AG04450 (cell line): Measurements from ENCODE around the gene MAN1C1. TPM values are rescaled to one million over a fixed set of nuclear protein-coding genes. Genes with fewer than 3 reads are reported as not detected.

Experiments
- CTCF ChIA-PET: fragments of 300-600, 350-600 bp; formaldehyde crosslinking; extraction: SDS; loops from one replicate; lab custom pipeline; 2022; ENCODE audit warnings: antibody characterized with exemption, inconsistent platforms; lab: Charles Lee
- POLR2A ChIA-PET: fragments of 350-600 bp; formaldehyde crosslinking; extraction: SDS; loops from one replicate; lab custom pipeline; 2021; ENCODE audit warnings: antibody characterized with exemption, inconsistent platforms; lab: Yijun Ruan, JAX
- DNase-seq: peaks from one replicate; pipeline ENCODE4 v3.0.0-alpha.2; 2011; ENCODE audit warnings: low read depth, low spot score
- H3K27ac ChIP-seq: one replicate; pipeline ENCODE4 v1.5.1; 2012; ENCODE audit warnings: low read depth, low read length, control low read depth
- H3K27me3 ChIP-seq: one replicate; pipeline ENCODE4 v1.6.0; 2012; ENCODE audit warnings: low read length; ENCODE audit not compliant: control insufficient read depth, insufficient read depth
- H3K4me3 ChIP-seq: 2 replicates; pipeline ENCODE4 v1.5.1; 2011; ENCODE audit warnings: mild to moderate bottlenecking, low read depth, low read length, control low read depth
- H3K9me3 ChIP-seq: 2 replicates; pipeline ENCODE4 v1.5.1; 2012; ENCODE audit warnings: low read length; ENCODE audit not compliant: control insufficient read depth, insufficient read depth
- polyA plus RNA-seq: library from polyadenylated mRNA; depleted of rRNA; stranded (reverse); fragments of >200 nt; gene quantifications from 2 replicates; pipeline ENCODE4 v1.2.3, GENCODE V29; 2011
- TF ChIP-seq, protein P1 (sequence below): IDR thresholded peaks from 2 replicates; pipeline ENCODE4 v1.5.1; 2011; ENCODE audit warnings: low read depth, low read length, control low read depth, inconsistent platforms

Gene MAN1C1
- polyA plus RNA-seq, 1 experiment: 16.9 TPM

DNA sequence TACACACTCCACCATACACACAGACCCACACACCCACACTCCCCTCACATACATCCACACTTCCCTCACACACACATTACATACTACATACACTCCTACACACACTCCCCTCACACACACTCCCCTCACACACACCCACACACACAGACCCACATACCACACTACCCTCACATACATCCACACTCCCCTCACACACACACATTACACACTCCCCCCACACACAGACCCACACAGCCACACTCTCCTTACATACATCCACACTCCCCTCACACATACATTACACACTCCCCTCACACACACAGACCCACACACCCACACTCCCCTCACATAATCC, 150.8 kb downstream of the MAN1C1 start:
- H3K9me3 ChIP-seq: no peaks in the 10 kb centered on the region
- ChIA-PET CTCF (no interaction called here), POLR2A (no interaction called here)
- DNase-seq: no peak
- TF ChIP-seq, protein P1, sequence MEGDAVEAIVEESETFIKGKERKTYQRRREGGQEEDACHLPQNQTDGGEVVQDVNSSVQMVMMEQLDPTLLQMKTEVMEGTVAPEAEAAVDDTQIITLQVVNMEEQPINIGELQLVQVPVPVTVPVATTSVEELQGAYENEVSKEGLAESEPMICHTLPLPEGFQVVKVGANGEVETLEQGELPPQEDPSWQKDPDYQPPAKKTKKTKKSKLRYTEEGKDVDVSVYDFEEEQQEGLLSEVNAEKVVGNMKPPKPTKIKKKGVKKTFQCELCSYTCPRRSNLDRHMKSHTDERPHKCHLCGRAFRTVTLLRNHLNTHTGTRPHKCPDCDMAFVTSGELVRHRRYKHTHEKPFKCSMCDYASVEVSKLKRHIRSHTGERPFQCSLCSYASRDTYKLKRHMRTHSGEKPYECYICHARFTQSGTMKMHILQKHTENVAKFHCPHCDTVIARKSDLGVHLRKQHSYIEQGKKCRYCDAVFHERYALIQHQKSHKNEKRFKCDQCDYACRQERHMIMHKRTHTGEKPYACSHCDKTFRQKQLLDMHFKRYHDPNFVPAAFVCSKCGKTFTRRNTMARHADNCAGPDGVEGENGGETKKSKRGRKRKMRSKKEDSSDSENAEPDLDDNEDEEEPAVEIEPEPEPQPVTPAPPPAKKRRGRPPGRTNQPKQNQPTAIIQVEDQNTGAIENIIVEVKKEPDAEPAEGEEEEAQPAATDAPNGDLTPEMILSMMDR: no peak
- H3K27ac ChIP-seq: no peak overlapping the region
- H3K4me3 ChIP-seq: no peak overlapping the region
- H3K27me3 ChIP-seq: no peaks in the 10 kb centered on the region

DNA sequence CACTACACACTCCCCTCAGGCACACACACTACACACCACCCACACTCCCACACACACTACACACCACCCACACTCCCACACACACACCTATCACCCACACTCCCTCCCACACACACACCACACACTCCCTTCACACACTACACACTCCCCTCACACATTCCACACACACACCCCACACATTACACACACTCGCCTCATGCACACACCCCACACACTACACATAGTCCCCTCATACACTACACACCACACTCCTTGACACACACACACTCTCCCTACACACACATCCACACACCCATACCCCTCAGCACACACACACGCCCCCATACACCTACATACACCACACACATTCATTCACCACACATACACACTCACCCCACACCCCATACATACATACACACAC, 152.4 kb downstream of the MAN1C1 start:
- ChIA-PET CTCF (no interaction called here), POLR2A (no interaction called here)
- no peak overlapping the region for H3K4me3 ChIP-seq
- H3K9me3 ChIP-seq: no peaks in the 10 kb centered on the region
- DNase-seq: no peak
- no peak overlapping the region for H3K27ac ChIP-seq
- H3K27me3 ChIP-seq: no peaks in the 10 kb centered on the region
- TF ChIP-seq, protein P1: no peak

DNA sequence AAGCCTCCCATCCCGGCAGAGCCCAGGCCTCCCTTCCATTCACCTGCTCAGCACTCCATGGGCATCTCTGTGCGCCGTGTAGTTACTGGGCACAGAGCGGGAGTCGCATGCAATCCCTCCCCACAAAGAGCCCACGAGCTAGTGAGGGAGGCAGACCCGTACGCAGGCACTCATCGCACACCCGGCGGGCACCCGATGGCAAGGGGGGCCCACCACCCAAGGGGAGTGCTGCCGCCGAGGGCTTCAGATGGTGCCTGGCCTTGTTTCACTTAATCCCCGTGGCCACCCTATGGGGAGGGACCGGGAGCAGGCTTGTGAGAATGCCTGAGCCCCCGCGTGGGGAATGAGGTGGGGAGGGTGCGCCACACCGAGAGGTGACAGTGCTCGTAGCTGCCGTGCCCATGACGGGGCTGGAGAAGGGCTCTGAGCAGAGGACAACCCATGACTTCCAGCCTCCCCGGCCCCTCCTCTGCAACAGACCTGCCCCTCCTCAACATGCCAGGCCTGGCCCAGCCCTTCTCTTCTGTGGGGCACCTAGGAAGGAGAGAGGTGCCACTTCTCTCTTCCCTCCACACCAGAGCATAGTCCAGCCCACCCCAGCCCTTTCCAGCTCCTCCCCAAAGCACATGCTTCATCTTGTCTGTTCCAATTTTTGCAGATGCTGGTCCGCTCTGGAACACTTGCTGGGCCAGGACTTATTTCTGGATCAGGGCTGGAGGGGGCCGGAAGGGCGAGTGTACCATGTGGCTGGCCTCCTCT, 153.2 kb downstream of the MAN1C1 start:
- H3K4me3 ChIP-seq: no peak overlapping the region
- no peak for DNase-seq
- POLR2A ChIA-PET: no interaction called here
- H3K27ac ChIP-seq: no peak overlapping the region
- no peaks in the 10 kb centered on the region for H3K27me3 ChIP-seq
- TF ChIP-seq, protein P1: no peak
- CTCF ChIA-PET: no interaction called here
- no peaks in the 10 kb centered on the region for H3K9me3 ChIP-seq

DNA sequence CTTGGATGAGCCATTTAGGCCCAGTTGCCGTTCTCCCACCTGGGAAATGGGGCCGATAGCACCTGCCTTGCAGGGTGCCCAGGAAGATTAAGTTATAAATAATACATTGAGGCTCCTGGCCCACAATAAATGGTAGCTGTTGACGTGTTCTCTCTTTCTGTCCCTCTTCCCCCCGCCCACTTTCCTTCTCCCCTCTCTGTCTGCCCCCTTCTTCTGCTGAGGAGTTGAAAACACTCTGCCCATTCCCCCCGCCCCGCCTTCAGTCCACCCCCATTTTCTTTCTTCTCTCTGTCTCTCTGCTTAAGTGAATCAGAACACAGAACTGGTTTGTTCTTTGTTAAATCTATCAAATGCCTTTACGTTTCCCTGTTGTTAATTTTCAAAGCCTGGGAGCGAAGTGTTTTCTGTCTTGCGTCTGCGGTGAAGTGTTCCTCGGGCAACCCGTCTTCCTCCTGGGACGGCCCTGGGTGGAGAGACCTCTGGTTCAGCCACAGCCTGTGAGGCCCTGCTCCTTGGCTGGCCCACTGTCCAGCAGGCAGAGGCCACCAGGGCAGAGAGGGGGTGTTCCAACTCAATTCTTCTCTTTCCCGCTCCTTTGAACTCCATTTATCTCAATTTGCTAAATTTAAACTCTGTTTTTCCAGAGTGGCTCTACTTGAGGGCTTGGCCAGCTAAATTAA, 154.1 kb downstream of the MAN1C1 start:
- H3K9me3 ChIP-seq: no peaks in the 10 kb centered on the region
- H3K27me3 ChIP-seq: peaks cover 3% of the 10 kb centered on the region
- H3K4me3 ChIP-seq: no peak overlapping the region
- TF ChIP-seq, protein P1: no peak
- no peak for DNase-seq
- H3K27ac ChIP-seq: no peak overlapping the region
- CTCF ChIA-PET: no interaction called here
- POLR2A ChIA-PET: no interaction called here
